Stimulated activated CD8-positive, alpha-beta memory T cell treated with anti-CD3 and anti-CD28 coated beads, Interleukin-4, amount 100 ng/mL, for 24 hours (primary cell): Measurements from ENCODE around the gene SWAP70.
"Not testable (repeated sequence)": the region's sequence is repeated elsewhere in the genome, so short reads cannot be mapped to it uniquely, and the experiment has no call there.

Experiments
- DNase-seq: peaks from one replicate; pipeline ENCODE4 v3.0.0-alpha.2; 2020; ENCODE audit warnings: low read depth

SWAP70 gene

DNA sequence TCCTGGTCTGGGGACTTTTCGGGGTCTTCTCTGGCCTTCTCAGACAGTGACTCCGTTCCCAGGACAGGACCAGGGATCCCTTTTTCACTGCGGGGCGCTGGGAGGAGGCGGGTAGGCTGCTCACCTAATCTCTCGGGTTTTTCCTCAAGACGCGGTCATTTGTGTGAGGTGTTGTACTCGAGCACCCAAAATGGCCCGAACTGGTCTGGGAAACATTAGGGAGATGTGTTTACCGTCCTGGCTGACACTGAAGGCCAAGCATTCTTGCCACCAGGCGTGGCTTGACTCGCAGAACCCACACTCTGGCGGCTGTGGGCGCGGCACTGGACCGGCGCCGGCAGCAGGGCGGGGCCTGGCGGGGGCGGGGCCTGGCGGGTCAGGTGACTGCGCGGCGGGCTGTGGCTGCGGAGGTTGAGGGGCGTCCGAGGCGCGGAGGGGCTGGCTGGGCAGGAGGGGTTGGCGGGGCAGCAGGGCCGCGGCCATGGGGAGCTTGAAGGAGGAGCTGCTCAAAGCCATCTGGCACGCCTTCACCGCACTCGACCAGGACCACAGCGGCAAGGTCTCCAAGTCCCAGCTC is at the start of gene SWAP70:
Gene SWAP70, plus strand, starts transcription at position 379 of the 577 bp plus-strand sequence. Its CDS starts 103 bp downstream, at position 482.
- peak; percentile 76 for DNase-seq

DNA sequence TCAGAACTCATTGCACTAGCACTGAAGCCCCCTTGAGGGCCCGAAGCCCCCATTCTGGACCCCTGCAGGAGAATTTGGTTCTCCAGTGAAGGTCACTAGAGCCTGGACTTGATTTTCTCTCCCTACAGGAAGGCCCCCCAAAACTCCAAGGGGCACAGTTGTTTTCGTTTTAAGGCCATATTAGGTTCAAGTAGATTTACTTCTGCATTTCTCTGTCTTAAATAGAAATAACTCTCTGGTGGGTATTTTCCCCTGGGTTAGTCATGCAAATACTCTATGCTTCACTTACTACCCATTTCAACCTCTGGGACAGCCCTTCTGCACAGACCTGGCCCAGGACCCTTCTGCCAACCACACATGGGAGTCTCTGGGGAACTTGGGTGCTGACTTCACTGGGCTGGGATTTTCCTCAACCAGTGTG is 48.8 kb upstream of the SWAP70 start:
- DNase-seq = no peak

DNA sequence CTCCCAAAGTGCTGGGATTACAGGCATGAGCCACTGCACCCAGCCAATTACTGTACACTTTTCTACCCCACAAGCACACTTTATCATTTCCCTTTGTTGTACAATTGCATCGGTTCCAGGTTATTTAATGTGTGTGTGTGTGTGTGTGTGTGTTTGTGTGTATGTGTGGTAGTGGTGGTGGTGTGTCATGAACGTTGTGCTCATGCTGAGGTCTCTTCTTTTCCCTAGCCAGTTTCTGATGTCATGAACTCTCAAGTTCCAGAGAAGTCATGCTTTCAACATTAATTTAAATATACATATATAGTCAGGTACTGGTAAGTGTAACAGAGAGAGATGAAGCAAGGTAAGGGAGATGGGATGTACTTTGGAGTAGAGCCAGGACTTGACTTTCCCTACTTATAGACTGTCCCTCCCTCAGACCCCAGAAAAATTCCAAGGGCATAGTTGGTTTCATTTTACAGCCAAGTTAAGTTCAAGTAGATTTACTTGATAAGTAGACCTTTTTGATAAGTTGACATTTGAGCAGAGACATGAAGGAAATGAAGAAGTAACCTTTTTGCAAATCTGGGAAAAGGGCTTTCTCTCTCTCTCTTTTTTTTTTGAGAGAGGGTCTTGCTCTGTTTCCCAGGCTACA is 47.7 kb upstream of the SWAP70 start:
- DNase-seq = no peak

DNA sequence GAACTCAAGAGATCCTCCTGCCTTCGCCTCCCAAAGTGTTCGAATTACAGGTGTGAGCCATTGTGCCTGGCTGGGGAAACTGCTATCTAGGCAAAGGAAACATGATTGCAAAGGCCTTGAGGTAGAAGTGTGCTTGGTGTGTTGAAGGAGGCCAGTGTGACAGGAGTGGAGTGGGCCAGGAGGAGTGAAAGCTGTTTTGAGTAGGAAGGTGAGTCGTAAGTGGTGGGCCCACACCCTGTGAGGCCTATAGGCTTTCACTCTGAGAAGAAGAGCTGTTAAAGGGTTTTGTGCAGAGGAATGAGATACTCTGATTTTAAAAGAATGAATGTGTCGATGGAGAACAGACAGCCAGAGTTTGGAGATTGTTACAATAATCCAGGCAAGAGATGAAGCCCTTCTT is 47.0 kb upstream of the SWAP70 start:
- DNase-seq = no peak

DNA sequence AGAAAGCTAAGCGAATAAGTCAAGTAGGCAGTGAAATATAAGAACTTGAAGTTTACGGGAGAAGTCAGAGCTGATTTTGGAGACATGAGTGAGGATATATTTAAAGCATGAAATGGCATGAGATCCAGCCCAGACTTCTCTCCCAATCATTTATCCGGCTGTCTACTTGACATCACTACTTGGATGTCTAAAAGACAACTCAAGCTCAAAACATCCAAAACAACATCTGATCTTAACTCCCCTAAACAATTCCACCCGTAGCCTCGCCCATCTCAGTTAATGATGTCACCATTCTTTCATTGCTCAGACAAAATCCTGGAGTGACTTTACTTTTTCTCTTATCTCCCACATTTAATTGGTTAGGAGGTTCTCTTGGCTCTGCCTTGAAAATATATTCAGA is 45.9 kb upstream of the SWAP70 start:
- no peak for DNase-seq

DNA sequence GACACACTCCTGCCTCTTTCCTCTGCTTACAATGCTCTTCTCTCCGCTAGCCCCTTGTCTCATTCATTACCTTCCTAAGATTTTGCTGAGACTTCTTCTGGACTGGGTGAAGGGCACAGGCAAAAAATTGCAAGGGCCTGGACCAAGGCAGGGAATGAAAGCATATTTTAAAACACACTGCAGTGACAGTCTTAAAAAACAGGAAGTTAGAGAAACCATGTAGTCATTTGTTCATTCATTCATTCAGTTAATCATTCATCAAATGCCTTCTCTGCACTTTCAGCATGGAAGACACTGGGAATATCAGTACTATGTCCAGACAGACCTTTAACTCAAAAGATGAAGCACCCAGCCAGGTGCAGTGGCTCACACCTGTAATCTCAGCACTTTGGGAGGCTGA is 44.9 kb upstream of the SWAP70 start:
- no peak for DNase-seq

DNA sequence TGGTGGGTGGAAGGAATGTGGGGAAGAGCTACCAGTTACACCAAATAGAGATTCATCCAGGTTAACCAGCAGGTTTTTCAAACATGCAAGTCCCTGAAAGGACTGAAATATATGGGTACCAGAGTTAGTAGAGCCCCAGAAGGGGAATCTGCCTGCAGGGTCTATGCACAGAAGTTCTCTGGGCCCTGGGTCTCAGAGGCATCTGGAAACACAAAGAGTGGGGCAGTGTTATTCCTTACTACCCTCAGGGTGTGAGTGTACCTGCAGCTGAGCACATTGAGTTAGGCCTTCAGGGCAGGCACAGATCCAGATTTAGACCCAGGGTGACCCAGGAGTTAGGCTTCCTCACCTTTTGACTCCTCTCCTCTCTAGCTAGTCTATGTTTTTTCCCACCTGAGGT is 43.9 kb upstream of the SWAP70 start:
- no peak for DNase-seq

DNA sequence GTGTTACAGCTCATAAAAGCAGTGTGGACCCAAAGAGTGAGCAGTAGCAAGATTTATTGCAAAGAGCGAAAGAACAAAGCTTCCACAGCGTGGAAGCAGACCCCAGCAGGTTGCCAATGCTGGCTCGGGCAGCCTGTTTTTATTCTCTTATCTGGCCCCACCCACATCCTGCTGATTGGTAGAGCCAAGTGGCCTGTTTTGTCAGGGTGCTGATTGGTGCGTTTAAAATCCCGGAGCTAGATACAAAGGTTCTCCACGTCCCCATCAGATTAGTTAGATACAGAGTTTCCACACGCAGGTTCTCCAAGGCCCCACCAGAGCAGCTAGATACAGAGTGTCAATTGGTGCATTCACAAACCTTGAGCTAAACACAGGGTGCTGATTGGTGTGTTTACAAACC is 41.5 kb upstream of the SWAP70 start:
- not testable (repeated sequence) for DNase-seq

DNA sequence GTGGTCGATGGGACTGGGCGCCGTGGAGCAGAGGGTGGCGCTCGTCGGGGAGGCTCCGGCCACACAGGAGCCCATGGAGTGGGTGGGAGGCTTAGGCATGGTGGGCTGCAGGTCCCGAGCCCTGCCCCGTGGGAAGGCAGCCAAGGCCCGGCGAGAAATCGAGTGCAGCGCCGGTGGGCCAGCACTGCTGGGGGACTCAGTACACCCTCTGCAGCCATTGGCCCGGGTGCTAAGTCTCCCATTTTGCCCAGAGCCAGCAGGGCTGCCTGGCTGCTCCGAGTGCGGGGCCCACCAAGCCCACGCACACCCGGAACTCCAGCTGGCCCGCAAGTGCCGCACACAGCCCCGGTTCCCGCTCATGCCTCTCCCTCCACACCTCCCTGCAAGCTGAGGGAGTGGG is 40.8 kb upstream of the SWAP70 start:
- DNase-seq = not testable (repeated sequence)

DNA sequence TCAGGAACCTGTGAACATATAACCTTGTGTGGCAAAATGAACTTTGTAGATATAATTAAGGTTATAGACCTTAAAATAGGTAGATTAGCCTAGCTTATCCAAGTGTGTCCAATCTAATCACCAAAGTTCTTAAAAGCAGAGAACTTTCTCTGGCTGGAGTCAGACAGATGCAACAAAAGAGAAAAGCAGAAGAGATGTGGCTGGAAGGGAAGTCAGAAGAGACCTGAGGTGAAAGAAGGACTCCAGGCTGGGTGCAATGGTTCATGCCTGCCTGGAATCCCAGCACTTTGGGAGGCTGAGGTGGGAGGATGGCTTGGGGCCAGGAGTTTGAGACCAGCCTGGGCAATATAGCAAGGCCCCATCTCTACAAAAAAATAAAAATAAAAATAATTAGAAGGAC is 39.4 kb upstream of the SWAP70 start:
- DNase-seq = no peak

DNA sequence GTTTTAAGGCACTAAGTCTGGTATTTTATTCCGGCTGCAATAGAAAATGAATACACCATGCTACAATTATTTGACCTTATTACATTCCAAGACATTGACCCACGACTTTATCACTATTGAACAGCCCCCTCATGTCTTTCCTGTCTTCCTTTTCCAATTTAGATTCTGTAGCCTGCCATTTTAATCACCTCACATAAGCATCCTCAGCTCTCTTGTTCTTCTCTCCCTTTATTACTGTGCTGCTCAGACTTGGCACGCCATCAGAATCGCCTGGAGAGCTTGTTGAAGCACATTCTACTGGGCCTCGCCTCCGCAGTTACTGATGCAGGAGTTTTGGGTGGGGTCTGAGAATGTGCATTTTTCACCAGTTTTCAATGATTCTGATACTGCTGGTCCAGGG is 38.7 kb upstream of the SWAP70 start:
- DNase-seq = no peak

DNA sequence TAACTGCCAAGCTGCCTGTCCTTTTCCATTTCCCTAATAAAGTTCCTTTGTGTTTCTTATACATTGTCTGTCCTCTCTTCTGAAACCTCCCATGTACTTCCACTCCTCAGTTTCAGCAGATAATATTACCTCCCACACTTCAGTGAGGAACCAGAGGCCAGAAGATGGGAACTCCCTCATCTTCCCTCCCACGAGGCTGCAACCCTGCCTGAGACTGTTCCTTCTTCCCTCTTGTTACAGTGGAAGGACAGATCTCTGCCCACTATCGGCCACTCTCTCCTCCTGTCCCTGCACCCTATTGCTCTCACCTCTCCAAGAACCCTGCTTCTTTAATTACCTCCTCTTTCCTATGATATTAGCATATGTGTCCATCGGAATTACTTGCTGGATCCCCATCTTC is 38.1 kb upstream of the SWAP70 start:
- DNase-seq = no peak

DNA sequence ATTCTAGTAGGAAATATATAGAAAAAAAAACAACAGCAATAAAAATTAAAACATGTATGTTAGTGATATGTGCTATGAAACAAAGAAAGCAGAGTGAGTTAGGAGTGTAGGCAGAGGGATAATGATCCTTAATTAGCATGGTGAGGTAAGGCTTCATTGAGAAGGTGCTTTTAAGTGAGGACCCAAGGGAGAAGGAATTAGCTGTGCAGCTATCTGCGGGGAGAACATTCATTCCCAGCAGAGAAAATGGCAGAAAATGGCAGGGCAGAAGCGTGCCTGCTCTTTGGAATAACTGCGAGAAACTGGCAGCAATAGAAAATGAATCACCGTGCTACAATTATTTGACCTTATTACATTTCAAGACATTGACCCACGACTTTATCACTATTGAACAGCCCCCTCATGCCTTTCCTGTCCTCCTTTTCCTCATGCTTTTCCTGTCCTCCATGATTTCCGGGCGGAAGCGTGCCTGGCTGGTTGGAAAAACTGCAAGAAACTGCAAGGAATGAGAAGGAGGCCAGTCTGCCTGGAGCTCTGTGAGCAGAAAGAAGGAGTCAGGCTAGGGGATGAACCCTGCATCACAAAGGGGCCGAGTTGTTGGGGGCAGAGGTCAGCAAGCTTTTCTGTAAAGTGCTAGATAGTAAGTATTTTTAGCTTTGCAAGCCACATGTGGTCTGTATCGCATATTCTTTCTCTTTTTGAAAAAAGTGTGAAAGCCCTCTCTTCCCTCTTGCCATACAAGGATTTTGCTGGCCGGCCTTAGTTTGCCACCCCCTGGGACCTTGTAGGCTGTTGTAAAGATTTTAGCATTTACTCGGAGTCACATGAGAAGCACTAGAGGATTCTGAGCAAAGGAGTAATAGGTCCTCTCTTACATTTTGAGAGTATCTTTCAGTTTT is 37.1 kb upstream of the SWAP70 start:
- DNase-seq = no peak

DNA sequence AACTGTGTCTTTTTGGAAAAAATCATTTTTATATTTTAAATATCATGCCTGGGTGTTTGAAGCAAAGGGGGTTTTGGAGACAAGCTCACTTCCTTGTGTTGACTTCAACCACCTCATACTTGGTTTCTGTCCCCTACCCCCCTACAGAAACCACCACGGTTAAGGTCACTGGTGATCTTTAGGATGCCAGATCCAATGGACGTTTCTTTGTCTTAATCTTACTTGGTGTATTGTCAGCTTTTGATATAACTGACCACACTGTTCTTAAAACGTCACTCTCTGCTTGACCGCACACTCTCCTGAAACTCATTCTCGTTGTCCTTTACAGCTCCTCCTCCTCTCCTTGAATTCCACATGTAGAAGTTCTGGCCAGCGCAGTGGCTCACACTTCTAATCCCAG is 34.8 kb upstream of the SWAP70 start:
- DNase-seq = no peak

DNA sequence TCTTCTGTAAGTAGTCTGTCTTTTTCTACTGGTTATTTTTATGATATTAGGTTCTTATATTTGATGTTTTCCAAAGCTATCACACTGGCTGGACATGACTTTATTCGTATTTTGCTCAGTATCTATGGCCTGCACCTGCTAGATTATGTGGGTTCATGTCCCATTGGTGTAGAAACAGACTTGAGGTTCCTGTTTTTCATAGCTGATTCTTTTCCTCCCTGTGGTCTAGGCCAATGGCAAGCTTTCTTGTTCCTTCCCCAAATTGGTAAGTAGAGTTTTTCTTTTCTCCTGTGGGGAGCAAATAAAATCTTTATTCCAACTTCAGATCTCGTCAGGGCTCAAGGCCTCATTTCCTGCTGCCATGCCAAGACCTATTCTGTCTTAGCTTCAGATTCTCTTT is 30.2 kb upstream of the SWAP70 start:
- no peak for DNase-seq

DNA sequence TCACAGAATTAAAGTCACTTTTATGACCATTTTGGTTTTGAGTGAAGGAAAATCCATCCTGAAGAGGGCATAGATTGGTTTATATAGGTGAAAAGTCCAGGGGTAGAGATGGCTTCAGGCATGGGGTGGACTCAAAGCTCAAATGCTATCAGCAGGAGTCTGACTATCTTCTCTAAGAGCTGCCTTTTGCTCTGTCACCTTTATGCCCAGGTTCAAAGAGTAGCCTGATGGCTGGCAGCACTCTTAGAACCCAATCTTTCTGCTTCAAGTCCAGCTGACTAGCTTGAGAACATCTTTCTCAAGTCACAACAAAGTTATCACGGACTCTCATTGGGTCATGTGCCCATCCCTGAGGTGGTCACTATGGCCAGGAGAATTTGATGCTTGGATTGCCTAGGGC is 27.2 kb upstream of the SWAP70 start:
- DNase-seq = no peak

DNA sequence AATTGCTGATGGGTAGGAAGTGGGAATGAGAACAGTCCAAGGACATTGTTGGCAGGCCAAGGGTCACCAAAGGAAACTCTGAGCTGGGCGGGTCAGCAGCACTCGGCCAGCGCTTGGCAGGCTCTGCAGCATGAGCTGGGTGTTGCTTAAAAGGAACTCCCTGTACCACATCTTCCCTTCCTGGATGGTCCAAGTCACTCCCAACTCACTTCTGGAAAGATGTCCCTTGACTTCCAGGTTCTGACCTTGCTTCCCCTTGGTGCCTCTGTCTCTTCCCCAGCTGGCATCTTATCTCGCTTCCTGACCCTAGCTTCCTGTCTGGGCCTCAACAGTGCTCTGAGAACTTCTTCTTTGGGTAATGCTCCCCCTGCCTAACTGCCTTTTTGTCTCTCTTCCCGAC is 24.8 kb upstream of the SWAP70 start:
- DNase-seq = no peak

DNA sequence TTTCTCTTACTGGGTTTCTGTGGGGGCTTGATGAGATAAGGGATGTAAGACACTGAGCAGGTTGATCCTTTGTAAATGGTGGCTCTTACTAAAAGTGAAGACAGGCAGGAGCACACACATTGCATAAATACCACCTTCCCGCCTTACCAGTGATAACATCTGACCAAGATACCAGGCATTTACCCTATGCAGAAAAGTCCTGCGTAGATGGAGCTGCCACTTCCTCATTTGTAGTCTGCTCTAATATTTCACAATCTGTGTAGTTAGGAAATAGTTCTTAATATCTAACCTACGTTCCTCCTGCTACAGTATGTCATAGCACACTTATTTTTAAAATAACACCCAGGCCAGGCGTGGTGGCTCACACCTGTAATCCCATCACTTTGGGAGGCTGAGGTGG is 23.9 kb upstream of the SWAP70 start:
- DNase-seq = no peak

DNA sequence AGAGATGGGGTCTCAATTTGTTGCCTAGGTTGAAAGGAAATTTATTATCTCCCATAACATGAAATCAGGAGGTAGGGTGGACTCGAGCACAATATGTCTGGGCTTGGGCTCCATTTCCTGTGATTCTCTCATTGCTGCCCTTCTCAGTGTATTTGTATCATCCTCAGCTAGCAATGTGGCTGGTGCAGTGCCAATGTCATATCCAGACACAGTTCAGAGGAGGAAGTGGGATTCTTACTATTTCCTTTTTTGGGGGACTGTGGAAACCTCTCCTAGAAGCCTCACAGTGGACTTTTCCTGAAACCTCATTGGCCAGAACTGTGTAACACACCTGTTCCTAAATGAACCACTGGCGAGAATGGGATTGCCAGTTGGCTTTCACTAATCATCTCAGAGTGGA is 21.0 kb upstream of the SWAP70 start:
- DNase-seq = no peak

DNA sequence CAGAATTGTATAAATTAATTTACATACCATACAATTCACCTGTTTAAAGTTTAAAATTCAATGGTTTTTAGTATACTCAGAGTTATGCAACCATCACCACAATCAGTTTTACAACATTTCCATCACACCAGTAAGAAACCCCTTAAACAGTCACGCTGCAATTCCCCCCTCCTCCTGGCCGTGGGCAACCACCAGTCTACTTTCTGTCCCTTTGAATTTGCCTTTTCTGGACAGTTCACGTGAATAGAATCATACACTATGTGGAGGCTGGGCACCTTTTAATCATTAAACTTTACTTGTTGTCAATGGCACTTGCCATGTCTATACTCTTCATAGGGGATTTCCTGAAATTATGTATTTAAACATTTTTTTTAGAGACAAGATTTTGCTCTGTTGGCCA is 20.1 kb upstream of the SWAP70 start:
- DNase-seq = no peak

DNA sequence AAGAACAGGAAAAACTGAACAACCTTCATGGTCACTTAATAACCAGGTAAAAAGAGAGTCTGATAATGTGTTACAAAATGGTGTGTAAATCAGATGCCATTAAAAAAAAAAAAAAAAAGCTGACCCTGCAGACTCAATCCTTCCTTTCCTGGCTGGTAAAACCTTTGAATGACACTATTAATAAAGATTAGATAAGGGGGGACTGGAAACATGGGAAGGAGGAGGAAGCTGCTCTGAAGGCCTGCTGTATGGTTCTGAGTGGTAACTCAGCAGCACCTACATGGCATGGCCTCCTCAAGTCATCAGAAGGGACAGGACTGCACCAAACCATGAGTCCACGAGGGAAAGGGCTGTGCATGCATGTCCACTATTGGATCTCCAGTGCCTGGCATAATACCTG is 18.0 kb upstream of the SWAP70 start:
- no peak for DNase-seq

DNA sequence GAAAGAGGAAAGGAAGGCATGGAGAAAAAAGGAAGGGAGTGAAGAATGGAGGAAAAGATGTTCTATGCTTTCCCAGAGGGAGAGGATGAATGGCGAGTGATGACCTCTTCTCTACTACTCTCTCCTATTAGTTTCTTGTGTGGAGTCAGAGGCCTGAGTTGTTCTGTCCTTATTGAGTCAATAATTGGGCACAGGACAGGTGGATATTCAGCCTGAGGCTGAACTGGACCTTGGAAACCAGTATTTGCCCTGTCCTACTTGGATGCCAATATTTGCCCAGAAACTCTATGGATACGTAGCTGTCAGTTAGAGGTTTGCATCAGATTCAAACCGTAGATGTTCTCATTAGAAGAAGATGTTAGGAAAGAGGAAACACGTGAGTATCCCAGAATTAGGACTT is 17.6 kb upstream of the SWAP70 start:
- no peak for DNase-seq

DNA sequence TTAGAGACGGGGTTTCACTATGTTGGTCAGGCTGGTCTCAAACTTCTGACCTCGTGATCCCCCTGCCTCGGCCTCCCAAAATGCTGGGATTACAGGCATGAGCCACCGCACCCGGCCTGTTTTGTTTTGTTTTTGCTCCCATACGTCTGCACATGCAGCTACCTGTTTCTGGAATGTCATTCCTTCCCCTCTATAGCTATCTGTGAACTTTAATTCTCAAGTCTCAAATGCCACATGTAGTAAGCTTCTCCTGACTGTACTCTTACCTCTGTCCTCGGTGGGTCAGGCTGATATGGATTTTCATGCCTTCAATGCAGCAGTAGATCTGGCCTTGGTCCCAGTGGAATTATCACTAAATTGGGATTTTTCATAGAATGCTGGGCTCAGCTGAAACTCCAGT is 12.4 kb upstream of the SWAP70 start:
- DNase-seq = no peak
